ENCODE results near the gene LRMDA. TPM values are rescaled to one million over a fixed set of nuclear protein-coding genes. Genes with fewer than 3 reads are reported as not detected.

Gene LRMDA
- total RNA-seq, 1 donor from 2014 or later = 2.1 TPM

DNA sequence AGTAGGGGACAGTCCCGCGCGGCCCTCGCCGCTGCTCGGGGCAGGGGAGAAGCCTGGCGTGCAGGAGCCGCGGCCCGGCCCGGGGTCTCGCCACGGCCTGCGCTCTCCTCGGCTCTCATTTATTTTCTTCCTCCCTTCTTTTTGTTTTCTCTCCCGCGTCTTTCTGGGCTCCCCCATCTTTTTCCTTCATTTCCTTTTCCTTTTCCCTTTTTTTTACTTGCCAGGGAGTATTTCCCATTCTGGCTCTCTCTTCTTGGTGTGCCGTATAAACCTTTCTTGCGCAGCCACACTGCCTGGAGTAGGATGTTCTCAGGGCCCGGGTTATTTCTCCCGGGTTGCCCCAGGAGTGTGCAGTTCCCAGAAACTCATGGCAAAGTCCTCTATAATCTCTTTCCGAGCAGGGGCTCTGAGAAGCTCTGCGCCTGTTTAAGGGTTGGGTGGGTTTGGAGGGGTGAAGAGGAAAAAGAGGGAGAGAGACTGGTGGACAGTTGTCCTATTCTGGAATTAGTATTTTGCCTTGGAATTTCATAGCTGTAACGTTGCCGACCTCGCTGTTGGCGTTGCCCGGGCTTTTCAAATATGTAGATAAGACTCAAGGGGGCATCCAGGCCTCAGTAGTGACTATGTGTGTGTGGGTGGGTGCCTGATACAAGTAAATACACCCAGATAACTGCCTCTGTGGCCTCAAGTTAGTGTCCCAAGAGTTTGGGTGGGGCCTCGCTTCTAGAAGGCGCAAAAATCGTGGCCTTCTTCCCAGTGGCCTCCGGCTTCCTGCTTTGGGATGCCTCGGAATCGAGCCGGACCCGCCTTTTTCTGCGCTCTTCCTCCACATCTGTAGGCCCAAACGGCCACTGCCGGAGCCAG, 25.6 kb upstream of the LRMDA start:
- Mint-ChIP-seq H3K27me3 (ENCODE audit: unreplicated experiment) (peaks cover 31% of the 10 kb centered on the region), H3K9me3 (ENCODE audit: unreplicated experiment) (peaks cover 19% of the 10 kb centered on the region), H3K27ac (ENCODE audit: unreplicated experiment) (no peak overlapping the region), H3K4me3 (ENCODE audit: unreplicated experiment) (peak overlapping the region; percentile 85), H3K4me1 (ENCODE audit: low read depth, unreplicated experiment) (peaks cover 12% of the 10 kb centered on the region), H3K36me3 (ENCODE audit: unreplicated experiment) (no peaks in the 10 kb centered on the region)
- TF ChIP-seq, protein P1, sequence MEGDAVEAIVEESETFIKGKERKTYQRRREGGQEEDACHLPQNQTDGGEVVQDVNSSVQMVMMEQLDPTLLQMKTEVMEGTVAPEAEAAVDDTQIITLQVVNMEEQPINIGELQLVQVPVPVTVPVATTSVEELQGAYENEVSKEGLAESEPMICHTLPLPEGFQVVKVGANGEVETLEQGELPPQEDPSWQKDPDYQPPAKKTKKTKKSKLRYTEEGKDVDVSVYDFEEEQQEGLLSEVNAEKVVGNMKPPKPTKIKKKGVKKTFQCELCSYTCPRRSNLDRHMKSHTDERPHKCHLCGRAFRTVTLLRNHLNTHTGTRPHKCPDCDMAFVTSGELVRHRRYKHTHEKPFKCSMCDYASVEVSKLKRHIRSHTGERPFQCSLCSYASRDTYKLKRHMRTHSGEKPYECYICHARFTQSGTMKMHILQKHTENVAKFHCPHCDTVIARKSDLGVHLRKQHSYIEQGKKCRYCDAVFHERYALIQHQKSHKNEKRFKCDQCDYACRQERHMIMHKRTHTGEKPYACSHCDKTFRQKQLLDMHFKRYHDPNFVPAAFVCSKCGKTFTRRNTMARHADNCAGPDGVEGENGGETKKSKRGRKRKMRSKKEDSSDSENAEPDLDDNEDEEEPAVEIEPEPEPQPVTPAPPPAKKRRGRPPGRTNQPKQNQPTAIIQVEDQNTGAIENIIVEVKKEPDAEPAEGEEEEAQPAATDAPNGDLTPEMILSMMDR (IDR thresholded peaks at IDR 0.05; ENCODE audit: partially characterized antibody, unreplicated experiment) = no peak
- DNase-seq = no peak

DNA sequence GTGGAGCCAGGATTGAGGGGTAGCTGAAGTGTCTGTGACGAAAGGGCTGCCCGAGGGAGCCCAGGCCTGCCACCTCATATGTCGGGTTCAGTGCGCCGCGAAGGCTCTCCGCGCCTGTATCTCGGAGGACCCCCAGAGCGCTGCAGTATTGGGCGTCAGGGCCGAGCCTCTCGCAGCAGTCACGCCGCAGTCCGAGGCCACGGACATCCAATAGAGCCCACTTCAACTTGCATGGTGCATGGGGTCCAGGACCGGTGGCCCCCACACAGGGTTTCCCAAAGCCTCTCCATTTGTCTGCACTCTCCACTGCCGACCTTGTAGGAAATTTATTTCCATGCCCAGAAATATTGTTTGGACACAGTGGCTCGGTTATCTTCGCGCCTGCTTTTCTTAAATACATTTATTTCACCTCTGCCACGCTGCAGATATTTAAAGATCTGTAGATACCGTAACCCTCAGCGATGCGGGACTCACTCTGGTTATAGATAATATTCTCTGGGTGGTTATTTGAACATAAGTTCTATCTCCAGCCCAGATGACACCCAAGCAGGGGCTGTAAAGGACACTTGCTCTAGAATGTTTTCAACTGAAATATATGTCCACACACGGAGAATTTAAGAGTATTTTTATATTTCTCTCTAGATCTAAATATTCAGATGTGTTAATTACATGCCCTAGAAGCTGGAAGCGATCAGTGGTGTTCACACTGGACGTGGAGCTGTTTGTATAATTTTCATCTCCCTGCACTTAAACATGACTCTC, 24.8 kb upstream of the LRMDA start:
- H3K4me3 Mint-ChIP-seq (ENCODE audit: unreplicated experiment) = no peak overlapping the region

DNA sequence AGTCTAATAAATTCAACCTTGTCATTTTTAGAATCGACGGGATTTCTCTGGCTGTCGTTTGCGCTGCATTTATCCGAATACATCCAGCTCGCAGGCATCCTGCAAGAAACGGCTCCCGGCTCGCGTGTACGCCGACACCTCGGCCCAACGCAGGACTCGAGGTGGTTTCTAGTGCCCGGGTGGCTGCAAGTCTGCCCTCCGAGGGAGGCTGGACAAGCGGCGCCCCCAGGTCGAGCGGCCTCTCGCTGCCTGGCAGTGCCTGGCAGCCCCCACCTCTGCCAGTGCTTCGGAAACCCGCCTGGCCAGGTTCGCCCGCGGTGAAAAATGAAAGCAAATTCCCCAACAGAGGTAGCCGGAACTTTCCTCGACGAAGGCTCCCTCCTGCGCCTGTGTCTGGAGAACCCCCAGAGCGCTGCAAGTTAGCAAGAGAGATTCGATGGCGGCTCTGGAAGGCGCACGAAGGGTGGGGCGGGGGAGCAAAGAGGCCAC, 24.2 kb upstream of the LRMDA start:
- Mint-ChIP-seq H3K9me3 (ENCODE audit: unreplicated experiment) (peaks cover 17% of the 10 kb centered on the region), H3K27ac (ENCODE audit: unreplicated experiment) (no peak overlapping the region), H3K27me3 (ENCODE audit: unreplicated experiment) (peaks cover 30% of the 10 kb centered on the region), H3K36me3 (ENCODE audit: unreplicated experiment) (no peaks in the 10 kb centered on the region), H3K4me3 (ENCODE audit: unreplicated experiment) (peak overlapping the region; percentile 61), H3K4me1 (ENCODE audit: low read depth, unreplicated experiment) (peaks cover 12% of the 10 kb centered on the region)
- DNase-seq = no peak
- TF ChIP-seq, protein P1 (IDR thresholded peaks at IDR 0.05; ENCODE audit: partially characterized antibody, unreplicated experiment) = no peak

More for the DNA sequence above, 24.8 kb upstream of the LRMDA start:
- TF ChIP-seq, protein P1 (IDR thresholded peaks at IDR 0.05; ENCODE audit: partially characterized antibody, unreplicated experiment) = no peak
- Mint-ChIP-seq H3K27me3 (ENCODE audit: unreplicated experiment) (peaks cover 33% of the 10 kb centered on the region), H3K27ac (ENCODE audit: unreplicated experiment) (no peak overlapping the region), H3K4me1 (ENCODE audit: low read depth, unreplicated experiment) (peaks cover 12% of the 10 kb centered on the region), H3K9me3 (ENCODE audit: unreplicated experiment) (peaks cover 20% of the 10 kb centered on the region), H3K36me3 (ENCODE audit: unreplicated experiment) (no peaks in the 10 kb centered on the region)
- DNase-seq = no peak

DNA sequence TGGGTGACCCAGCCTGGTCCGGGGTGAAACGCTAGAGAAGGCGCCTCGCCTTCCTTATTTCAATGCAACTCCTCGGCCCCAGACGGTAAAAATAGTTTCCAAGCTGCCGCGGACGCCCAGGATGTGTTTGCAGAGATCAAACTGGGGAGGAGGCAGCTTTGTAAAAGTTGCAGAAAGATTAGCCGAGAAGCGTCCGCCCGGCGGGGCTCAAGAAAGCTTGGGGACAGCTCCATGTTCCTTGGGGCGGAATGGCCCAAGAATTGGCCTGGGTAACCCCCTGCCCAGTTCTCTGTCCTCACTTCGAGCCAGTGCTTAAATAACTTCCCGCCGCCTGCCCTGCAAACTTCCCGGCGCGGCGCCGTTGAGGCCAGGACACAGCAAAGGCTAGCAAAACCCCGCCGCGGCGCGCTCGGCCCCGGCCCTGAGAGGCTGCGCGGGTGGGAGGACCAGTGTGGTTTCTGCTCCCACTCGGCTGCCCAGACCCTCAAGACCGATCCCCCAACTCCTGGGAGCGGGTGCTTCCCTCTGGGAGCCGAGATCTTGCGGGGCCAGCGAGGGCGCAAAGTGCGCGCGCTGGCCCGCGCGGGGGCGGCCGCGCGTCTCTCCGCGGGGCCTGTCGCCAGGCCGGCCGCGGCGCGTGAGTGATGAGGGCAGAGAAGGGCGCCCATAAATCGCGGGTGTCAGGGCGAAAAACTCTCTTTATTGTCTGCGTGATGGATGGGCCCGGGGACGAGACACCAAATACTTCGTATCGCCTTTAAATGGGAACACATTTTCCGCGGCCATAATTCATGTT, 23.5 kb upstream of the LRMDA start:
- Mint-ChIP-seq H3K27ac (ENCODE audit: unreplicated experiment) (no peak overlapping the region), H3K36me3 (ENCODE audit: unreplicated experiment) (no peaks in the 10 kb centered on the region), H3K4me3 (ENCODE audit: unreplicated experiment) (peak overlapping the region; percentile 75), H3K4me1 (ENCODE audit: low read depth, unreplicated experiment) (peaks cover 12% of the 10 kb centered on the region), H3K9me3 (ENCODE audit: unreplicated experiment) (peaks cover 14% of the 10 kb centered on the region), H3K27me3 (ENCODE audit: unreplicated experiment) (peaks cover 27% of the 10 kb centered on the region)
- DNase-seq = peak; percentile 52
- TF ChIP-seq, protein P1 (IDR thresholded peaks at IDR 0.05; ENCODE audit: partially characterized antibody, unreplicated experiment) = no peak
